Lung (tissue), 12 donors: Measurements from ENCODE around the gene TMEM52. TPM values are rescaled to one million over a fixed set of nuclear protein-coding genes. Genes with fewer than 3 reads are reported as not detected.

Experiments used
- ATAC-seq: fragments of 200-7000 bp; cut with Tn5 transposase; one replicate; pipeline ENCODE4 v1.9.1; 2020; ENCODE audit warnings: moderate number of reproducible peaks; ENCODE audit not compliant: insufficient read depth, low FRiP score
- DNase-seq, 3 donors: peaks; one replicate each; pipeline ENCODE4 v3.0.0-alpha.2; 2013 to 2017
- H3K27ac ChIP-seq, 2 donors: one replicate each; pipeline ENCODE4 v1.5.1; 2013; ENCODE audit warnings: mild to moderate bottlenecking in 2 of 2, moderate library complexity in 2 of 2, control low read depth in 1 of 2, inconsistent platforms in 1 of 2, low read depth in 1 of 2, low read length in 1 of 2
- H3K27me3 ChIP-seq, 3 donors: one replicate each; pipeline ENCODE4 v1.5.1; 2013; ENCODE audit warnings: low read length in 2 of 3; ENCODE audit not compliant: control insufficient read depth in 3 of 3, insufficient read depth in 3 of 3
- H3K36me3 ChIP-seq, 4 donors: one replicate each; pipeline ENCODE4 v1.5.1; 2013; ENCODE audit warnings: low read length in 4 of 4, mild to moderate bottlenecking in 1 of 4, moderate library complexity in 1 of 4; ENCODE audit not compliant: control insufficient read depth in 4 of 4, insufficient read depth in 4 of 4
- H3K4me1 ChIP-seq, 5 donors: one replicate each; pipeline ENCODE4 v1.5.1; 2013; ENCODE audit warnings: low read length in 5 of 5, mild to moderate bottlenecking in 2 of 5, moderate library complexity in 1 of 5; ENCODE audit not compliant: control insufficient read depth in 5 of 5, insufficient read depth in 5 of 5
- H3K4me3 ChIP-seq: one replicate; pipeline ENCODE4 v1.5.1; 2013; ENCODE audit warnings: mild to moderate bottlenecking, control low read depth, moderate library complexity
- H3K9ac ChIP-seq, 2 donors: one replicate each; pipeline ENCODE4 v1.5.1; 2013; ENCODE audit warnings: low read length in 2 of 2, control low read depth in 1 of 2; ENCODE audit not compliant: insufficient read depth in 1 of 2
- H3K9me3 ChIP-seq, 4 donors: one replicate each; pipeline ENCODE4 v1.5.1; 2013; ENCODE audit warnings: low read length in 3 of 4, mild to moderate bottlenecking in 1 of 4, moderate library complexity in 1 of 4; ENCODE audit not compliant: control insufficient read depth in 4 of 4, insufficient read depth in 3 of 4
- CTCF ChIP-seq: IDR thresholded peaks from 2 replicates; pipeline ENCODE4 v1.5.1; 2012; ENCODE audit warnings: mild to moderate bottlenecking; ENCODE audit errors: control extremely low read depth, extremely low read depth
- WGBS, 2 donors: extraction: QIAGEN DNeasy Blood & Tissue Kit; methylation state at CpG; one replicate each; pipeline ENCODE4 v1.1.7; 2013; 5-methylcytosine and 5-hydroxymethylcytosine counted together
- polyA plus RNA-seq, 2 donors: library from polyadenylated mRNA; stranded (reverse); fragments of 200-250 nt; gene quantifications; one replicate each; pipeline ENCODE4 v1.2.1, GENCODE V29; 2013
- total RNA-seq, 2 donors: library from RNA; depleted of rRNA in 1 of 2; stranded (reverse); fragments of >200 nt in 1 of 2; gene quantifications; one replicate each; pipeline ENCODE4 v1.2.1, GENCODE V29; 2014 to 2021
- donor health status: control.
- donor health status: control.
- donor health status: Bipolar disorder and iron deficiency.
- donor health status: healthy.
- donor health status: DM: yes; HTN: yes; CAD: no.

TMEM52 gene
- total and polyA plus RNA-seq, 4 donors: 2.8 to 6.1 (median 3.1) TPM; not detected in 1

- TF ChIP-seq CTCF: no peak
- peak in 1 of 3 donors; percentile 7 for DNase-seq
- Histone ChIP-seq H3K27me3 (no peaks in the 10 kb centered on the region), H3K36me3 (no peaks in the 10 kb centered on the region), H3K27ac (no peak overlapping the region), H3K4me3 (no peak overlapping the region), H3K9me3 (no peaks in the 10 kb centered on the region), H3K4me1 (peaks cover 0 to 7% (median 0%) of the 10 kb centered on the region in 5 donors), H3K9ac (no peak overlapping the region)
- 64 to 88% methylated on average over 37 to 46 of the region's 46 CpGs for WGBS, 2 donors
- ATAC-seq: no peak
Measured at GRCh38 chr1:1954831-1955441, 35.9 kb upstream of the TMEM52 start.

- Histone ChIP-seq H3K4me1 (peaks cover 0 to 7% (median 0%) of the 10 kb centered on the region in 5 donors), H3K9ac (no peak overlapping the region), H3K4me3 (no peak overlapping the region), H3K9me3 (no peaks in the 10 kb centered on the region), H3K27me3 (no peaks in the 10 kb centered on the region), H3K36me3 (no peaks in the 10 kb centered on the region), H3K27ac (no peak overlapping the region)
- WGBS, 2 donors: 90 to 91% methylated on average over 9 of the region's 9 CpGs
- ATAC-seq: no peak
- no peak for DNase-seq
- TF ChIP-seq CTCF: no peak
Measured at GRCh38 chr1:1954015-1954414, 34.9 kb upstream of the TMEM52 start.

GRCh38 chr1:1950940-1951339, 31.9 kb upstream of the TMEM52 start:
- no peak for TF ChIP-seq CTCF
- Histone ChIP-seq H3K9me3 (peaks cover 0 to 1% (median 0%) of the 10 kb centered on the region in 4 donors), H3K36me3 (no peaks in the 10 kb centered on the region), H3K9ac (no peak overlapping the region), H3K27me3 (no peaks in the 10 kb centered on the region), H3K4me1 (peaks cover 0 to 17% (median 8%) of the 10 kb centered on the region in 5 donors), H3K4me3 (no peak overlapping the region), H3K27ac (no peak overlapping the region)
- DNase-seq (no peak), ATAC-seq (no peak)
- whole genome bisulfite sequencing, 2 donors: 76 to 89% methylated on average over 5 of the region's 5 CpGs

- no peak overlapping the region for H3K4me3 ChIP-seq
- peaks cover 0 to 2% (median 0%) of the 10 kb centered on the region in 4 donors for H3K9me3 ChIP-seq
- no peak overlapping the region for H3K27ac ChIP-seq
- H3K9ac ChIP-seq: no peak overlapping the region
- peaks cover 0 to 16% (median 12%) of the 10 kb centered on the region in 5 donors for H3K4me1 ChIP-seq
- no peaks in the 10 kb centered on the region for H3K36me3 ChIP-seq
- no peak for TF ChIP-seq CTCF
- ATAC-seq (no peak), DNase-seq (no peak)
- 37 to 53% methylated on average over 1 of the region's 1 CpG for WGBS, 2 donors
- H3K27me3 ChIP-seq: no peaks in the 10 kb centered on the region
Measured at GRCh38 chr1:1948783-1949182, 29.7 kb upstream of the TMEM52 start.
